ENCODE data around the gene TAGAP.
A peak's percentile ranks its signal among the peaks of the same experiment; 100 is the strongest.
"Not testable (repeated sequence)": the region's sequence is repeated elsewhere in the genome, so short reads cannot be mapped to it uniquely, and the experiment has no call there.

The TAGAP gene

DNA sequence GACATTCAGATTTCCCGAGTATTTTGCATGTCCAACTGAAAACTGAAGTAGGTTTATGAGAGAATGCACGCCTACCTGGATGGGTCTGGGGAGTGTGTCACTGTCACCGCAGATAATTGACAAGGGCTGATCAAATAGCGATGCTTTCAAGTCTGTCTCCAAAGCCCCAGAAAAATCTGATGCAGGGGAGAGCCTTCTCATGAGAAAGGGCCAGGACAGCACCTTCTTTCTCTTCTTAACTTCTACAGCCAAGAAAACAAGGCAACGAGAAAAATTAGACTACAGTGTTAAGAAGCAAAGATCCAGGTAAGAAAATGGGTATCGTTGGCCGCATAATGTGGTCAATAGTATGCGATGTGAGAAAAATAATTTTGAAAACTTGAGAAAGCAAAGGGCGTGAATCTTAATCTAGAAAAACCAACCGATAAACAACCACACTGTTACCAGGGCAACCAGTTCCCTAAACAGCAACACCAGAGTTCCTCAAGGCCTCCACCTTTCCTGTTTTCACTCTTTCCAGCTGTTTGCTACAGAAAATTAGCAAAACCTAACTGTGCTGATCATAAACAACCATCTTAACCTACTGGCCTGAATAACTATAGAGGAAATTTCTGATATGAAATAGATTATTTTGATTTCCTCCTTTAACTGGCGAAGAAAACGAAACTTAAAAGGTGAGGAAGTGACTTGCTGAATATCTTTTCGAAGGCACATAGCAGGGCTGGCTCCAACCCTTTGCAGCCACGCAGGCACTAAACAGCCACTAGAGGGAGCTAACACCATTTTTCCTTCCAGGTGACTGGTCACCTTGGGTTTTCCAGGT lies 2.6 kb downstream of the TAGAP start:
- FAIRE-seq = peak; percentile 91

DNA sequence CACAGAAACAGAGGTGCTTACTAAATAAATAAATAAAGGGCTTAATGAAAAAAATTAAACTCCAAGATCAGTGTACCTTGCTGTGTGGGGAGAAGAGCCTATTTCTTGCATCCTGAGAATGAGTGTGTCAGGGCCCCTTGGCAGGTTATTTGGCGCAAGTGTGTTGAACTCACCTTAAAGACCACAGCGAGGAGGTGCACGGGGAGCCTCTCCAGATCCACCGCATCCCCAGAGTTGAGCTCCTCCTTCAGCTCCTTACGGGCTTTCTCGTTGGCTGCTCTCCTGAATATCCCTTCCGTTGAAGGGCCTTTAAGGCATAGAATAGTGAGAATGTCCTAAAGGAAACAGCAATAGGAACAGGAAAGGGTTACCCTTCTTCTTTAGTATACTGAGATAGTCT lies 3.6 kb downstream of the TAGAP start:
- no peak for FAIRE-seq

DNA sequence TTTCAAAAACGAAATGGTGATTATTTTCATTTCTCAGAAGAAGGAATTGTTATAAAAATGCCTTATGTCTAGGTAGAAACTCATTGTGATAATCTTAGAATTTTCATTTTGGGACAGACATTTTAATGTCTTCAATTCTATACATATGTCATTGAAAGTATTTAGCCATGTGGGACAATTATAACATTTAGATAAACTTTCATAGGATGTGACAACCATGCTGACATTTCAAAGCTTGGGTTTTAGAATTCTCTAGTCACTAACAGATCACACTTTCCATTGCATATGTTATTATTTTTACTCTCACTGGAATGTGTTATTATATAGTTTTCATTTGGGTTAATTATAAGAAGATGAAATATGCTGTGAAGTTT lies 4.9 kb downstream of the TAGAP start:
- FAIRE-seq = no peak

DNA sequence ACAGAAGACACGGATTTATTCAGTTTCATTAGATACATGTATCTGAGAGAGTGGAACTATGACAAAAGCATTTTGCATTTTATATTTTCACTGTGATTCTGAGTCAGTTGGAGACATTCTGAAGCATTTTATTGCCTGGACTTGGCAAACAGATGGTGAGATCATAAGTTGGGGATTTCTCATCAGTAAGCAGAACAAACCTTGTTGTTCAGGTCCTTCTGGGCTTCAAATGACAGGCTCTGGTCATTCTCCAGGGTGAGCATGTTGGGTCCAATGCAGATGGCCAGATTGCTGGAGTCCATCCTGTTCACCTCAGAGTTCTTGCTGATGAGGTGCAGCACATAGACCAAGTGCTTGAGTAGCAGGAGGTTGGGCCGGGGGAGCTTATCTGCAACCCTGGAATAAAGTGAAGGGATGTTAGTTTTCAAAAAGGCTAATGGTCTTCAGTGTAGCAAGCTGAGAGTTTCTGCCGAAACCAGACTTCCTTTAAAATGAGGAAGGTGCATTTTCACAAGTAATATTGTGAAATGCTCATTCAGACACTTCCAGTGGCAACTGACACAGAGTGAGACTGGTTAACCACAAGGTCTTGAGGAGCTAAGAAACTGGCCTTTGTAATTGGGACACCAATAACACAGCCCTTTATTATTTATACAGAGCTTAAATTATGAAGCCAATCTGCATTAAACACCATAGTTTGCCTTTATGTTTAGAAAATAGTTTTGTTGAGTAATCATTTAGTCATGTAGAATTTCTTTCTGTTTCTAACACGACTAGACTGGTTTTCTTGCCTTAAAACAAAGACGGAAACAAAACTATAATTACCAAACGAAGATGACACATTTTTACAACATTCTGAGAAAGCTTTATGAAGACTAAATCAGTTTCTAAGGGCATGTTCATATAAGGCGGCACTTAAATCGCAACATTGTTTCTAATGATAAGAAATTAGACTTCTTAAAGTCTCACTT lies 5.6 kb downstream of the TAGAP start:
- FAIRE-seq = no peak

DNA sequence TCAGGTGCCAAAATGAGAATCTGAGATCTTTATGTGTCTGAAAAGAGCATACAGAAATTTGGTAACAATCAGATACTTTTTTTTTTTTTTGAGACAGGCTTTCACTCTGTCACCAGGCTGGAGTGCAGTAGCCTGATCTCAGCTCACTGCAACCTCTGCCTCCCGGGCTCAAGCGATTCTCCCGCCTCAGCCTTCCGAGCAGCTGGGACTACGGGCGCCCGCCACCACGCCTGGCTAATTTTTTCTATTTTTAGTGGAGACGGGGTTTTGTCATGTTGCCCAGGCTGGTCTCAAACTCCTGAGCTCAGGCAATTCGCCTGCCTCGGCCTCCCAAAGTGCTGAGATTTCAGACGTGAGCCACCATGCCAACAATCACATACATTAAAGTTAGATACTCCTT lies 6.5 kb downstream of the TAGAP start:
- not testable (repeated sequence) for FAIRE-seq

DNA sequence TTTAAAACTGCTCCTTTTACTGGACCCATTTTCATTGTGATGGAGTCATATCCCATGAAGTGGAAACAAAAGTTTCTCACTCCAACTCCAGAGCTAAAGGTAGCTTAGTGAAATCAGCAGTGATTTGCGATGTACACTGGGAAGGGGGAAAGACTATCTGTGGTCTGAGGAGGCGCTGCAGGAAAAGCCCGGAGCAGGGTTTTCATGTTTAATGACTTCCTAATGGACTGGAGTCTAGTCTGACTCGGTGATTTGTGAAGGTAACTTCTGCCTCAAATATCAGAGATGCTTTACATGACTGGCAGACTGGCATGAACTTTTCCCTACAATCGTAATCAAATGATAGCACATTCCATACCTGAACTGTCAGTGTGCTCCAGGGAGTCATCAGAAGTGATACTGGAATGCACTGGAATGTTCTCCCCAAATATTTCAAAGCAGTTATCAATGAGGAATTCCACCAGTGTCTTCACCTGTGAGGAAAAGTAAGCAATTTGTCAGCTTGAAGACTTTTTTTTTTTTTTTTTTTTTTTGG lies 7.0 kb downstream of the TAGAP start:
- FAIRE-seq = no peak

DNA sequence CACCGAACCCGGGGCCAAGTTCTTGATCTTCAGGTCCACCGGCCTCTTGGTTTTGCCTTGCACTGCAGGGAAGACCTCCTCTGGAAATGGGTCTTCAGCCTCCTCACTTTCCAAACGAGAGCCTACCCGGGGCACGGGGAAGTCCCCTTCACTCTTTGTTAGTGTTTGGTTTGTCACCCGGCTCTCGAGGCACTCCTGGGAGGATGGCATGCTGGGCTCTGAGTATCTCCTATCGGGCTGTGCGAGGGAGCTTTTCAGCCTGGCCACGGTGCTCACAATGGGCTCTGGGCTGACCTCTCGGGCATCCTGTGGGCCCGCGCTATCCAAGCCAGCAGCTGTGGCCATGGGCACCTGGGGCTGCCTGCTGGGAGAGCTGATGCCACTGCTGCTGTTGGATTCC lies 8.1 kb downstream of the TAGAP start:
- no peak for FAIRE-seq

DNA sequence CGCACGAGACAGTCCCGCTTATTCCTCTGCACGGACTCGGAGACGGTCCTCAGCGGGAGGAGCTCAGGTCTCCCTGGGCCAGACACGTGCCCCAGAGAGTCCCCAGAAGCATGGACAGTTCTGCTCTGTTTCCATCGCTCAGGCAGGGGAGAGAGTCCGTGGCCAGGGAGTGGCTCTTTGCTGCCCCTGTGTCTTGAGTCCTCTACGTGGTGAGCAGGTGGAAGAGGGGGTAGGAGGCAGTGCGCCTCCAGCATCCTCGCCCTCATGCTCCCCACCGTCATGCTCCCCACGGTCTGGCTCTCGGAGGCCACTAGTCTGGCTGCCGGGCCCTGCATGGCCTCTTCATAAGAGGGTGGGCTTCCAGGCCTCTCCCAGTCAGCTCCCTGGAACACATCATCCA lies 8.9 kb downstream of the TAGAP start:
- FAIRE-seq = no peak

DNA sequence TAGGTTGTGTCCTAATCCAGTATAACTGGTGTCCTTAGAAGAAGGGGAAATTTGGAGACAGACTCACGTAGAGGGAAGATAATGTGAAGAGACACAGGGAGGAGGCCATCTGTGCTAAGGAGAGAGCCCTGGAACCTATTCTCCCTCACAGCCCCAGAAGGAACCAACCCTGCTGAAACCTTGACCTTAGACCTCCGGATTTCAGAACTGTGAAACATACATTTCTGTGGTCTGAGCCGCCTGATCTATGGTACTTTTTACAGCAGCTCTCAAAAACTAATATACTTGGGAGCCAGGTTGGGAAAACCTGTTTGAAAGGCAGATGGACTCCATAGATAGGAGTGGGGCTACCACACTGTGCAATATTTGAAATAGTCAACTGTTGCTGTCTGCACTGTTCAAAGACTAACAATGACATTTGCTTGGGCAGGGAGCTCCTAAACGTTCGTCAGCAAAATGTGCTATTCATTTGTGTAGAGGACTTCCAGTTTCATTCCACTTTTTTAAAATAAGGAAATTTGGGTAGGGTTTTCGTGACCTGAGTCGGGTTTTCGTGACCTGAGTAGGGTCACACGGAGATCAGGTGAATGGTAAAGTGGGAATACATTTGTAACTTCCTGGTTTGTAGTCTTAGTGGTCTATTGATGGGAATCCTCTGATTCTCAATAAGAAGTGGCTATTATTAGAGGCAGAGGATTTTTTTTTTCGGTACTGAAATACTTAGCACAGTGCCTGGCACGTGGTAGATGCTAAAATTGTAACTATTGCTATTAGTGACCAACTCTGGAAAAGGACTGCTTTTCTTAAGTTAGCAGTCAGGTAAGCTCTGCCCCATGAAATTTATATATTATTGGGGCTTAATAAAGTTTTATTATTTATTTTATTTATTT lies 11.4 kb downstream of the TAGAP start:
- FAIRE-seq = no peak

DNA sequence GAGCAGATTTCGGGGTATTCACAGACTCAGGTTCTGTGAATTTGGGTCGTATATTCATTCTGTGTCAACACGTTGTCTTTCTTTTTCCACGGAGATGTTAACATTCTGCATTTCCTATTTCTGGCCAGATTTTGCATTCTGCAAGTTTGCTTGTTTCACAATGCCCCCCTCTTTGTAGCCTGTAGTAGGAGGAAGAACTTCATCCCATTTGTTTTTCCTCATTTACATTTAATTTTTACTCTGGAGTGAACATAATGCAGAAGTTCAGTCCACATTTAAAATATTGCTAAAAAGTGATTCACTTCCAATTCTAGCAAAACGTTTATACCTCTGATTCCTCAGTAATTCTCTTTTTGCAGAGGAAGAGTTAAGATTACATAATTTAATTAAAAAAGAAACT lies 12.9 kb downstream of the TAGAP start:
- no peak for FAIRE-seq

DNA sequence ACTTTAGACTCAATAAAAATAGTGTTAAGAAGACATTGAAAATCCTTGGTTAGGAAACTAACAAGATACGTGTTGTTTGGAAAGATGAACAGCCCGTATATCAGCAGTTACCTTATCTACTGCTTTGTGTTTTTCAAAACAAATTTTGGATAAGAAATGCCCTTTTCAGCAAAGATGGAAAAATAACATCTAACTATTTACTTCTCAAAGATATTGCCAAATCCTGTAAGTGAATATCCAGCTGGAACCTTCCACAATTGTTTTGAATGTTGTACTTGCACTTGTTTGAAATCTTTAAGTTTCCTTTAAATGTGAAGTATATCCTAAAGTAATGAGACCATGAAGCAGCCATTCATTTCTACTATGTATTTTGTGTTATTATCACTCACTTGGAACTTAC lies 14.6 kb downstream of the TAGAP start:
- no peak for FAIRE-seq

DNA sequence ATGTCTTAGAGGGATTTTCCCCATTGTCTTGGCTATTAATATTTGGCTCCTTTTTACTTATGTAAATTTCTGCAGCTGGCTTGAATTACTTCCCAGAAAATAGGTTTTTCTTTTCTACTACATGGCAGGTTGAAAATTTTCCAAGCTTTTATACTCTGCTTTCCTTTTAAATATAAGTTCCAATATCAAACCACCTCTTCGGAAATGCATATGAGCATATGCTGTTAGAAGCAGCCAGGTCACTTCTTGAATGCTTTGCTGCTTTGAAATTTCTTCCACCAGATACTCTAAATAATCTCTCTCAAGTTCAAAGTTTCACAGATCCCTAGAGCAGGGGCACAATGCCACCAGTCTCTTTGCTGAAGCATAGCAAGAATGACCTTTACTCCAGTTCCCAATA lies 19.6 kb downstream of the TAGAP start:
- not testable (repeated sequence) for FAIRE-seq

DNA sequence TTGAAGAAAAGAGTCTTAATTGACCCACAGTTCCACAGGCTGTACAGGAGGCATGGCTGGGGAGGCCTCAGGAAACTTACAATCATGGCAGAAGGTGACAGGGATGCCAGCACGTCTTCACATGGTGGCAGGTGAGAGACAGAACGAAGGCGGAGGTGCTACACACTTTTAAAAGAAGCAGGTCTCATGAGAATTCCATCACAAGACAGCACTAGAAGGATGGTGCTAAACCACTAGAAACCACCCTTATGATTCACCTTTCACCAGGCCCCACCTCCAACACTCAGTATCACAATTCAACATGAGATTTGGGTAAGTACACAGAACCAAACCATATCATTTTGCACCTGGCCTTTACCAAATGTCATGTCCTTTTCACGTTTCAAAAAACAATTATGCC lies 20.9 kb downstream of the TAGAP start:
- no peak for FAIRE-seq

DNA sequence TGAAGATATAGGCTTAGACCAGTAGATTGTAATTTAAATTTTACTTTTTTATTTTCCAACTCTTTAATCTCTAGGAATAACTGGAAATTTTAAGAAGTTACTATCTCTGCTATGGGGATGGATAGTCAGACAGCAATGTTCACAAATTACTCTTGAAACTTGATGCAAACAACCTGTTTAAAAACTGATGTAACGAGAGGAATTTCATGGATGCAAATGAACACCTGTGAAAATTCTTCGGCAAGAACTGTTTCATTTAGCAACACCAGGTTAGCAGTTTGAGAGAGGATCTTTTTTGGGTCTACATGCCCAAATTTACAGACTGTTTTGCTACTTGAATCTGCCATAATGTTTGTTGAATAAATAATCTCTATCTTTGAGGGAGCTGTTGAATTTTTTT lies 24.8 kb downstream of the TAGAP start:
- FAIRE-seq = no peak

DNA sequence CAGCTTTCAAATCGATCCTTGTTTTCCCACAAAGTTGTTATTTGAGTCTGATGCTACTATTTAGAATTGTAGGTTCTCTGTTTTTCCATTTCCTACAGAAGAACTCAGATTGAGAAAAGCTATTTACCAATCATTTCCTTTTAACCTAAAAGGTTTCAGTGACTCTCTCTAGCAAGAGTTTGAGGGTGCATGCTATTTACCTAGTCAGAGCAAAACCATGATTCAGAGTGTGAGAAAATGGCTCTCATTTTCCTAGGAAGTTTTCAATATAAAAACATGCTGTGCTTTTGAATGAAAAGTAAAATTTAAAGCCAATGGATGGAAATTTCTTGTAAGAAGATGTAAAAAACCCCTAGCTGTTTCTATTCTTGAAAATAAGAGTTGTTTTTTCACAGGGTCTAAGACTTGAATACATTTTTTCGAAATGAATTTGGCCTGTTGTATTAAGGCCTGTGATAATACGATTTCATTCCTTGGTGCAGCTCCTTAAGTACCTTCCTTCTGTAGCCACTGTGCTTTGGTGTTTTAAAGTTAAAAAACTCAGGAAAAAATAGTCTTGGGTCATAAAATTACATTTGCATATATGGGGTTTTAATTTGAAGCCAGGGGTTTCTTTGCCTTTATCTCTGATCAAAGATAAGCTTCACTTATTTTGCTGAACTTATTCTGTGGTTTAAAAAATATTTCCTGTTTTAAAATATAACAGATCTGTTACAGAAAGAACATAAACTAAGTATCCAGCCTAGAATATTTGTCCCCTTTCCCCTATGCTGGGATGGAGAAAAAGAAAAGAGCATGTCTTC lies 26.8 kb downstream of the TAGAP start:
- FAIRE-seq = no peak

DNA sequence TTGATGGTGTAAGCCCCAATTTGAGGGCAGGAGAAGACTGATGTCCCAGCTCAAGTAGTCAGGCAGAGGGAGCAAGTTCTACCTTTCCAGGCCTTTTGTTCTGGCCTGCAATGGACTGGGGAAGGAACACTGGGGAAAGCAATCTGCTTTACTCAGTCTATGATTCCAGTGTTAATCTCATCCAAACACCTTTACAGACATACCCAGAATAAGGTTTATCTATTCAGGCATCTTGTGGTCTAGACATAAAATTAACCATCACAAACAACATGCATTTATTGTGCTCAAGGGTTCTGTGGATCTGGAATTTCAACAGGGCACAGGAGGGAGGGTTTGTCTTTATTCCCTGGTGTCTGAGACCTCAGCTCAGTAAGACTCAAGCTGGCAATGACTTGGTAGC lies 30.4 kb downstream of the TAGAP start:
- FAIRE-seq = no peak

DNA sequence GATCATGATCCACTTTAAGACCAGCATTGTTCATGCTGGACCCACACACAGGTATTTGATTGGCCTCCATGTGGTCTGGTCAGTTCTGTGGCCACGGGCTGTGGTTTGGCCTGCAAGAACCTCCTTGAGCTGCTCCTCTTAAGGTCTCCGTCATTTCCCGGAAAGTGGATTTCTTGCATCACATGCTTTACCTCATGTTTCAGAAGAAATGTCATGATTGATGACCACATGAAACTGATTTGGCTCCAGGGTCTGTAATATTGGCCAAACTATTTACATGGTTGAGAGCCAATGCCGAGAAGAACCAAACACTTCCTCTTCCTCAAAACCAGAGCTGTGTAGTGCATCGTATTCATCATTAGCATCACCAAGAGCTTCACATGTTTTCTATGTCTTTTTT lies 31.6 kb downstream of the TAGAP start:
- FAIRE-seq = no peak

DNA sequence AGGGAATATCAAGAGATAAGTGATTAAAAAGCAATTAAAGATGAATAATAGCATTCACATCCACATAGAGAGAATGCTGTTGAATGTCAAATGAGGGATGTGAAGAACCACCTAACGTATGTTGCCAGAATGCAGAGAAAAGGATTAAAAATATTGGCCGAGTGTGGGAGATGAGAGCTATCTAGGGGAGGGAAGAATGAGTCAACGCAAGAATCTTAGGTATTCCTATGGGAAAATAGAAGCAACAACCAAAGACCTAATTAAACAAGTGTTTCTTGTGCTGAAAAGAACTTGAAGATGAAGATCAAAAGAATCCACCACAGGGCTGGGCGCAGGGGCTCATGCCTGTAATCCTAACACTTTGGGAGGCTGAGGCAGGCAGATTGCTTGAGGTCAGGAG lies 32.6 kb downstream of the TAGAP start:
- no peak for FAIRE-seq

DNA sequence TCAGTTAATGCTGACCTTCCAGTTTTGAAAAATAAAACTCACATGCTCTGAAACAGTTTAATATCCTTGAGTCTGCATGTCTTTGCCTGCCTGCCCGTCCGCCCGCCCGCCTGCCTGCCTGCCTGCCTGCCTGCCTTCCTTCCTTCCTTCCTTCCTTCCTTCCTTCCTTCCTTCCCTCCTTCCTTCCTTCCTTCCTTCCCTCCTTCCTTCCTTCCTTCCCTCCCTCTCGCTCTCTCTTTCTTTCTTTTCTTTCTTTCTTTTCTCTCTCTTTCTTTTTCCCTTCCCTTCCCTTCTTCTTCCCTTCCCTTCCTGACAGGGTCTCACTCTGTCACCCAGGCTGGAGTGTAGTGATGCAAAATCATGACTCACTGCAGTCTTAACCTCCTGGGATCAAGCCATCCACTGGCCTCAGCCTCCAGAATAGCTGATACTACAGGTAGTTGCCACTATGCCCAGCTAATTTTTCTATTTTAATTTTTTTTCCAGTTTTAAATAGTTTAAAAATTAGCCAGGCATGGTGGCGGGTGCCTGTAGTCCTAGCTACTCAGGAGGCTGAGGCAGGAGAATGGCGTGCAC lies 34.7 kb downstream of the TAGAP start:
- not testable (repeated sequence) for FAIRE-seq

DNA sequence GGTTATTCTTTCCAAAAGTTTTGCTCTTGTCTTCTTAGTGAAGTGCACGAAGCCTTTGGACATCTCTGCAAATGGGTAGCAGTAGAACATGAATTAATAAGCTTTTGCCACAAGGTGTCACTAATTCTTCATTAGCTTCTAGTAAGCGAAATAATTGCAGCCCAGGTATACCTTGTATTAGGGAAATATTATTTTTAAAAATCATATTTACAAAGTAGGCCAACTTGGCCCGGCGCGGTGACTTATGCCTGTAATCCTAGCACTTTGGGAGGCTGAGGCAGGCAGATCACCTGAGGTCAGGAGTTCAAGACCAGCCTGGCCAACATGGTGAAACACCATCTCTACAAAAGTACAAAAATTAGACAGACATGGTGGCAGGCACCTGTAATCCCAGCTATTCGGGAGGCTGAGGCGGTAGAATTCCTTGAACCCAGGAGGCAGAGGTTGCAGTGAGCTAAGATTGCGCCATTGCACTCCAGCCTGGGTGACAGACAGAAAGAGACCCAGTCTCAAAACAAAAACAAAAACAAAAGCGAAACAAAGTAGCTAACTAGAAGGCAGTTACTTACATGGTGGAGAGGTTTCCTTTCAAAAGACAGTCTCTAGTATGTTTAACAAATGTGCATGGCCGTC lies 36.0 kb downstream of the TAGAP start:
- peak; percentile 39 for FAIRE-seq

DNA sequence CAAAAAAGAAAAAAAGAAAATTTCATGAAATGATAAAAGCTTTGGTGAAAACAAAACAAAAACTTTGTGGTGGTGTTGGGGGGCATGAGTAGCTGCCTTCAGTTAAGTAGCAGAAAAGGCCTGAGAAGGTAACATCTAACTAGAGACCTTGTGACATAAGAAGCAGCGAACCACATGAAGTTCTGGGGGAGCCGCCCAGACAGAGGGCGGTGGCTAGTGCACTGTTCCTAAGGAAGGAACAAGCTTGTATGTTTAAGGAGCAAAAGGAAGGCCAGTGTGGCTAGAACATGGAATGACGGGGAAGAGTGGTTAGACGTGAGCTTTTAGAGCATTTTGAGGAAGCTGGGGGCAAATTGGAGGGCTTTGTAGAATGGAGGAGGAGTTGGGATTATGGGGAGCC lies 37.3 kb downstream of the TAGAP start:
- no peak for FAIRE-seq
